ENCODE data around the gene CYP19A1. TPM values are rescaled to one million over a fixed set of nuclear protein-coding genes. Genes with fewer than 3 reads are reported as not detected.
A peak's percentile ranks its signal among the peaks of the same experiment; 100 is the strongest.

The CYP19A1 gene
- total and polyA plus RNA-seq, 5 donors from 2014 or later, result 0.52 TPM; not detected in 4

DNA sequence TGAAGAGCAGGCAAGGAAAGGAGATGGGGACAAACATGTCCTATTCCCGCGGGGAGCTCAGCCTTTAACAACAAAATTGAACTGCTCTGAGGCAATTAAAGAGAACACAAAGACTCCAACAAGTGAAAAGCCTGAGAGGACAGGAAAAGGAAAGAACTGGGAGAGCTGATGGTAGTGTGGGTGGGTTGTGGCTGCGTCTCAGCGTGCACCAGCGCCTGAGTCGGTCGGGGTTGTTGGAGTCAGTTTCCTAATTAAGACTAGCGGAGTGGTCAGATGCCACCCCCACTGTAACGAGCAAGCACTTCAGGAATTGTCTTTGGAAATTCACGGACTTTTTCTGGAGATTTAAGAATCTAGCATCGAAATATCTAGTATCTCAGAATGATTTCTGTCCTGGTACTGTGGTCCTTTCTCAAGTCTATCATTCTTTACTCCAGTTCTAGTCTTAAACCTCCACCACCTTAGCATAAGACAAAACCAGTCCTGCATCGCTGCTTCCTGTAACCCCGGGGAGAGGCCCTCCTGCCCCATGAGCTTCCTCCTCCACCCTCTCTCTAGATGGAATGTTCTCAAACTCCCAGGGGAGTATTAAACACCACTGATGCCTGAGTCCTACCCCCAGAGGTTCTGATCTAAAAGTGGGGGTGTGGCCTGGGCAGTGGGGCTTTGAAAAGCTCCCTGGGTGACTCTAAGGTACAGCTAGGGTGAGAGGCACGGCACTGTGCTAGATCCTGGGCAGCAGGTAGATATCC is 104.0 kb downstream of the CYP19A1 start:
- Mint-ChIP-seq H3K4me3 (no peak overlapping the region), H3K27me3 (no peaks in the 10 kb centered on the region), H3K9me3 (peaks cover 0 to under 1% (median 0%) of the 10 kb centered on the region in 7 donors), H3K36me3 (no peaks in the 10 kb centered on the region), H3K4me1 (no peaks in the 10 kb centered on the region), H3K27ac (no peak overlapping the region)
- no peak overlapping the region for H3K27ac ChIP-seq (ENCODE audit: insufficient read depth, low read length, poor library complexity, severe bottlenecking)
- H3K27me3 ChIP-seq (ENCODE audit: control insufficient read depth, insufficient read depth, low read length), result peaks cover 3% of the 10 kb centered on the region
- H3K9me3 ChIP-seq (ENCODE audit: control insufficient read depth in 2 of 2, low read length in 2 of 2), result no peaks in the 10 kb centered on the region
- H3K36me3 ChIP-seq (ENCODE audit: control insufficient read depth, insufficient read depth, low read length), result no peaks in the 10 kb centered on the region
- no peak overlapping the region for H3K4me3 ChIP-seq (ENCODE audit: low read depth, low read length)
- no peaks in the 10 kb centered on the region for H3K4me1 ChIP-seq (ENCODE audit: control insufficient read depth, insufficient read depth, low read length, poor library complexity, severe bottlenecking)
- no peak for ATAC-seq (ENCODE audit: low read depth in 2 of 2)
- no peak for DNase-seq

DNA sequence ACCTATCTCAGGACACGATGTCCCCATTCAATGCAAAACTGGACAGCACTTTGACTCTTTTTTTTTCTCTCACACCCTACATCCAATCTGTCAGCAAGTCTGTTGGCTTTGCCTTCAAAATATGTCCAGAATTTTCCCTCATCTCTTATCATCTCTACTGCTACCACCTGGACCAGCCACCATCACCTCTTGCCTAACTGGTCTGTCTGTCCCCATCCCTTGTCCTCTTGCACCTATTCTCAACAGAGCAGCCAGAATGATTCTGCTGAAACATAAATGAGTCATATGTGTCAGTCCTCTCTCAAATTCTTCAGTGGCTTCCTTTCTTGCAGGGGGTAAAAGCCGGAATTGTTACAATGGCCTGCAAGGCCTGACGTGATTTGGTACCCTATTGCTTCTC is 105.8 kb downstream of the CYP19A1 start:
- H3K4me3 ChIP-seq (ENCODE audit: low read depth, low read length), result no peak overlapping the region
- peaks cover 7% of the 10 kb centered on the region for H3K27me3 Mint-ChIP-seq
- no peaks in the 10 kb centered on the region for H3K9me3 ChIP-seq (ENCODE audit: control insufficient read depth in 2 of 2, low read length in 2 of 2)
- no peaks in the 10 kb centered on the region for H3K4me1 ChIP-seq (ENCODE audit: control insufficient read depth, insufficient read depth, low read length, poor library complexity, severe bottlenecking)
- H3K27me3 ChIP-seq (ENCODE audit: control insufficient read depth, insufficient read depth, low read length), result peaks cover 3% of the 10 kb centered on the region
- no peak for ATAC-seq (ENCODE audit: low read depth in 2 of 2)
- no peaks in the 10 kb centered on the region for H3K36me3 Mint-ChIP-seq
- H3K27ac Mint-ChIP-seq, result no peak overlapping the region
- DNase-seq, result no peak
- no peaks in the 10 kb centered on the region for H3K4me1 Mint-ChIP-seq
- H3K36me3 ChIP-seq (ENCODE audit: control insufficient read depth, insufficient read depth, low read length), result no peaks in the 10 kb centered on the region
- H3K9me3 Mint-ChIP-seq, result peaks cover 0 to 2% (median 0%) of the 10 kb centered on the region in 7 donors
- H3K27ac ChIP-seq (ENCODE audit: insufficient read depth, low read length, poor library complexity, severe bottlenecking), result no peak overlapping the region
- H3K4me3 Mint-ChIP-seq, result no peak overlapping the region

DNA sequence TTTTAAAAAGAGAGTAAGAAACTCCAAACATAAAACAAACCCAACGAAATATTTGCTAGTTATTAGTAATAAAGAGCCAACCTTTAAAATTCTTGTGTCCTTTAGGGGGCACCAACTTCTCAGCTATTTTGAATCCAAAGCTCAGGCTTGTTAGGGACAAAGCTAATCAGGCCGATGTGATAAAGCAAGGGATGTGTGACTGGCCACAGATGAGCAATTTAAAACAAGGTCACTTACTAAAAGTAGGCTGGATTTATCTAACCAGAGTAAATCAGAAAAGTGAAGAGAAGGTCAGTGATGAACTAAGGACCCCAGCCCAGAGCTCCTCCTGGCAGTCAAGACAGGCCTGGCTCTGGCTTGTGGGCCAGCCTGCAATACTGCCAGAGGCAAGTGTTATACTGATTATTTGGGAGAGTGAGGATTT is 108.5 kb downstream of the CYP19A1 start:
- Histone ChIP-seq H3K27me3 (ENCODE audit: control insufficient read depth, insufficient read depth, low read length) (peaks cover 1% of the 10 kb centered on the region), H3K27ac (ENCODE audit: insufficient read depth, low read length, poor library complexity, severe bottlenecking) (no peak overlapping the region), H3K4me1 (ENCODE audit: control insufficient read depth, insufficient read depth, low read length, poor library complexity, severe bottlenecking) (no peaks in the 10 kb centered on the region), H3K4me3 (ENCODE audit: low read depth, low read length) (no peak overlapping the region), H3K36me3 (ENCODE audit: control insufficient read depth, insufficient read depth, low read length) (no peaks in the 10 kb centered on the region), H3K9me3 (ENCODE audit: control insufficient read depth in 2 of 2, low read length in 2 of 2) (no peaks in the 10 kb centered on the region)
- Mint-ChIP-seq H3K4me1 (no peaks in the 10 kb centered on the region), H3K9me3 (peaks cover 0 to 2% (median 0%) of the 10 kb centered on the region in 7 donors), H3K27ac (no peak overlapping the region), H3K36me3 (no peaks in the 10 kb centered on the region), H3K4me3 (no peak overlapping the region), H3K27me3 (peaks cover 7% of the 10 kb centered on the region)
- ATAC-seq (ENCODE audit: low read depth in 2 of 2), result no peak
- no peak for DNase-seq

DNA sequence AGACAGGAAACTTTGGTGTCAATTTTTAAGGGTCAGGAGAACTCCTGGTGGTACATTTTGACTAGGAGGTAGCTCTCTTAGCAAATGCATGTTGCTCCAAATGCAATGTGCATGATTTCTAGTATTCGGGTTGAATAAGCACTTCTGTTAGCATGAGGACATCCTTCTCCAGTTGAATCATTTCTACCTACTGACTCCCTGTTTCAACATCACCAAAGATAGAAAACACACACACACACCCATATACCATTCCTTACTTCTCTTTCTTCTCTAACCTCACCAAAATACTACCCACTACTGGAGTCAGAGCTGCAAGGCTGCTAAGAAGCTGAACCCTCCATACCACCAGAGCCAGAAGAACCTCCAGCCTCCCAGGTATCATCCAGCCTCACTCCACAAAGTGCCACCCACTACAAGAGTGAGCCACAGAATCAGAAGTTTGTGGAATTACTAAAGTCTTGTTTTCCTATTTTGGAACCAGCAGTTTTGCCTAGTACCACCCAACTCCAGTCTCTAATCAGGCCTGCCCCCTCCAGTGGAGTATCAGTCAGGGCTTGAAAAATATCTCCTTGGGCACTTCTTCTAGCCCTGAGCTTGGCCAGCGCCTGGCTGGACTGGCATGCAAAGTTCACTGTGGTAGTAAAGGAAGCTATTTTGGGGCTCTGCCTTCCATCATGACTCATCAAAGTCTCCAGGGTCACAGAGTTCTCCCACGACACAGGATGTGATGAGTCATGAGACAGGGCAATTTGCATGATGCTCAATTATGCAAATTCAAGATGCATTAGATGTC is 110.3 kb downstream of the CYP19A1 start:
- Mint-ChIP-seq H3K9me3 (peaks cover 0 to 2% (median 0%) of the 10 kb centered on the region in 7 donors), H3K4me1 (no peaks in the 10 kb centered on the region), H3K36me3 (no peaks in the 10 kb centered on the region), H3K4me3 (no peak overlapping the region), H3K27me3 (peaks cover 15% of the 10 kb centered on the region), H3K27ac (no peak overlapping the region)
- Histone ChIP-seq H3K27ac (ENCODE audit: insufficient read depth, low read length, poor library complexity, severe bottlenecking) (no peak overlapping the region), H3K9me3 (ENCODE audit: control insufficient read depth in 2 of 2, low read length in 2 of 2) (no peaks in the 10 kb centered on the region), H3K27me3 (ENCODE audit: control insufficient read depth, insufficient read depth, low read length) (peaks cover 5% of the 10 kb centered on the region), H3K4me3 (ENCODE audit: low read depth, low read length) (no peak overlapping the region), H3K4me1 (ENCODE audit: control insufficient read depth, insufficient read depth, low read length, poor library complexity, severe bottlenecking) (no peaks in the 10 kb centered on the region), H3K36me3 (ENCODE audit: control insufficient read depth, insufficient read depth, low read length) (no peaks in the 10 kb centered on the region)
- ATAC-seq (ENCODE audit: low read depth in 2 of 2), result no peak
- peak in 1 of 3 donors; percentile 69 for DNase-seq

DNA sequence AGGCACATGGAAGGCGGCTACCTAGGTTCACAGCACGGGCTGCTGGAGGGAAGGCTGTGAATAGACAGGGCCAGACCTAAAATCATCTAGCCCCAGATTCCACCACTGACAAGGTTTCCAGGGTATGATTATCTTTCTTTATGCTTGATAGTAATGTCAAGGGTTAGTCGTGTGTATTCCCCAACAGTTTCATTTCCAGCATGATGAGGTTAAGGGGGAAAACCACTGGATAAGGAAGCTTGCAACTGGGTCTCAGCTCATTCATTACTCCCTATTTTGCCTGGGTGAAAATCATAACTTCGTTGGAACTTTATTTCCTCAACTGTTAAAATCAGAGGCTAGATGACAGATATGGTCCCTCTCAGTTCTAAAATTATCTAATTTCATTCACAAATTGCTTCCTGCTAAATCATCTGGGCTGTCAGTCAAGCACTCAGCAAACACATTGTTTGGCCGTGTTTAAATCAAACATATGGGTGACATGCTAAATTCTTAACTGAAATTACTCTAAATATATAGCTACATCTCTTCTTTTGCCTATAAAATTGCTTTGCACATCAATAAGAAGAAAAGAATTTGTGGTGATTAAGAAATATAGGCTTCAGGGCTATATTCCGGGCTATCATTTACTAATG is 111.7 kb downstream of the CYP19A1 start:
- DNase-seq, result no peak
- H3K4me1 ChIP-seq (ENCODE audit: control insufficient read depth, insufficient read depth, low read length, poor library complexity, severe bottlenecking), result no peaks in the 10 kb centered on the region
- peaks cover 0 to 2% (median 0%) of the 10 kb centered on the region in 7 donors for H3K9me3 Mint-ChIP-seq

DNA sequence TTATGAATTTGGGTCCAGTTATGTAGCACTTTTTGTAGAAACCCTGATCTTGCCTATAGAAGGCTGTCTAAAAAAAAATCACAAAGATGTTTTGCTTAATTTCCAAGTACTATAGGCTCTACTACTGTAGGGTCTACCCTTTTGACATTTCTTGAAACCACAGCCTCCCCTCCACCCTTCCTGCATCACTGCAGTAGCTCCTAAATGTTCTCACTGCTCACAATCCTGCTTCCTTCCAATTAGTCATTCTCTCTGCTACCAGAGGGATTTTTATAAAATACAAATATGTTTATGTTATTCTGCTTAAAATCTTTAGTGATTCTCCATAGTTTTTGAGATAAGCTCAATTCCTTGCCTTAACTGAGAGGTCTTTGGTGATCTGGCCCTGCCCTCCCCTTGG is 114.0 kb downstream of the CYP19A1 start:
- Mint-ChIP-seq H3K4me1 (no peaks in the 10 kb centered on the region), H3K36me3 (no peaks in the 10 kb centered on the region), H3K27ac (no peak overlapping the region), H3K4me3 (no peak overlapping the region), H3K9me3 (peaks cover 0 to 2% (median 0%) of the 10 kb centered on the region in 7 donors), H3K27me3 (peaks cover 15% of the 10 kb centered on the region)
- Histone ChIP-seq H3K4me3 (ENCODE audit: low read depth, low read length) (no peak overlapping the region), H3K27ac (ENCODE audit: insufficient read depth, low read length, poor library complexity, severe bottlenecking) (no peak overlapping the region), H3K4me1 (ENCODE audit: control insufficient read depth, insufficient read depth, low read length, poor library complexity, severe bottlenecking) (no peaks in the 10 kb centered on the region), H3K36me3 (ENCODE audit: control insufficient read depth, insufficient read depth, low read length) (no peaks in the 10 kb centered on the region), H3K9me3 (ENCODE audit: control insufficient read depth in 2 of 2, low read length in 2 of 2) (no peaks in the 10 kb centered on the region), H3K27me3 (ENCODE audit: control insufficient read depth, insufficient read depth, low read length) (peaks cover 5% of the 10 kb centered on the region)
- DNase-seq (peak in 1 of 3 donors; percentile 31), ATAC-seq (ENCODE audit: low read depth in 2 of 2) (no peak)

More for the DNA sequence above, 111.7 kb downstream of the CYP19A1 start:
- no peak overlapping the region for H3K4me3 Mint-ChIP-seq
- ATAC-seq (ENCODE audit: low read depth in 2 of 2), result no peak
- H3K9me3 ChIP-seq (ENCODE audit: control insufficient read depth in 2 of 2, low read length in 2 of 2), result no peaks in the 10 kb centered on the region
- no peak overlapping the region for H3K27ac Mint-ChIP-seq
- peaks cover 5% of the 10 kb centered on the region for H3K27me3 ChIP-seq (ENCODE audit: control insufficient read depth, insufficient read depth, low read length)
- H3K4me3 ChIP-seq (ENCODE audit: low read depth, low read length), result no peak overlapping the region
- H3K4me1 Mint-ChIP-seq, result no peaks in the 10 kb centered on the region
- no peaks in the 10 kb centered on the region for H3K36me3 Mint-ChIP-seq
- peaks cover 15% of the 10 kb centered on the region for H3K27me3 Mint-ChIP-seq
- no peaks in the 10 kb centered on the region for H3K36me3 ChIP-seq (ENCODE audit: control insufficient read depth, insufficient read depth, low read length)
- no peak overlapping the region for H3K27ac ChIP-seq (ENCODE audit: insufficient read depth, low read length, poor library complexity, severe bottlenecking)

DNA sequence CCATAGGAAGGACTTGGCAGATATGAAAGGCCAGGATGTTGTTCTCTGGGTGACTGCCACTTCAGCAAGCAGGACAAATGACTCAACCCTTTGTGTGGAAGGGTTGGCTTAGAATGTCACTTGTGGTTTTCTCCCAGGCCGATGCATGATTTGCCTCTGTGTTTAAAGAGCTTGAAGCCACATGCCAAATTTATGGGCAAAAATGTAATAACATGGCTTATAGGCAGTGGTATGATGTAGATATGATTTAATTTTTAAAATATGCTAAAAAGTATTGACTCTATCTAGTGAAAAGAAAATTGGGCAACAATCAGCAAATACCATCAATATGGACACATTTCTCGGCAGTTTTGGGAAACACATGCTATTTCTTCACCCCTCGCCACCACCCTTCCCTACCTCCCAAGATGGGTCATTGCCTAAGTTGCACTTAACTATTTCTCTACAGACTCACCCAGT is 114.6 kb downstream of the CYP19A1 start:
- H3K4me3 Mint-ChIP-seq, result no peak overlapping the region
- H3K36me3 ChIP-seq (ENCODE audit: control insufficient read depth, insufficient read depth, low read length), result no peaks in the 10 kb centered on the region
- H3K27ac Mint-ChIP-seq, result no peak overlapping the region
- peaks cover 0 to 2% (median 0%) of the 10 kb centered on the region in 7 donors for H3K9me3 Mint-ChIP-seq
- no peak overlapping the region for H3K4me3 ChIP-seq (ENCODE audit: low read depth, low read length)
- H3K9me3 ChIP-seq (ENCODE audit: control insufficient read depth in 2 of 2, low read length in 2 of 2), result no peaks in the 10 kb centered on the region
- no peaks in the 10 kb centered on the region for H3K4me1 ChIP-seq (ENCODE audit: control insufficient read depth, insufficient read depth, low read length, poor library complexity, severe bottlenecking)
- no peak overlapping the region for H3K27ac ChIP-seq (ENCODE audit: insufficient read depth, low read length, poor library complexity, severe bottlenecking)
- H3K36me3 Mint-ChIP-seq, result no peaks in the 10 kb centered on the region
- H3K27me3 Mint-ChIP-seq, result peaks cover 16% of the 10 kb centered on the region
- peaks cover 5% of the 10 kb centered on the region for H3K27me3 ChIP-seq (ENCODE audit: control insufficient read depth, insufficient read depth, low read length)
- ATAC-seq (ENCODE audit: low read depth in 2 of 2) (no peak), DNase-seq (peak in 1 of 3 donors; percentile 9)
- no peaks in the 10 kb centered on the region for H3K4me1 Mint-ChIP-seq

Measured in CD4-positive, CD25-positive, alpha-beta regulatory T cell (primary cell).